ENCODE measurements around the gene CDH7.

The CDH7 gene

GRCh38 chr18:65876310-65876709 is 125.5 kb downstream of the CDH7 start:
- no peaks in the 10 kb centered on the region for H3K9me3 ChIP-seq (ENCODE audit: control insufficient read depth, insufficient read depth, low read length)
- no peaks in the 10 kb centered on the region for H3K79me2 ChIP-seq (ENCODE audit: control insufficient read depth, low read length)
- H3K36me3 ChIP-seq (ENCODE audit: control insufficient read depth, low read length), result no peaks in the 10 kb centered on the region
- H3K4me1 ChIP-seq (ENCODE audit: control insufficient read depth, low read length), result no peaks in the 10 kb centered on the region
- no peaks in the 10 kb centered on the region for H4K20me1 ChIP-seq (ENCODE audit: control insufficient read depth, insufficient read depth, low read depth, low read length)
- H3K27ac ChIP-seq (ENCODE audit: low read depth, low read length), result no peak overlapping the region
- no peaks in the 10 kb centered on the region for H3K27me3 ChIP-seq (ENCODE audit: control insufficient read depth, low read length)
- no peaks in the 10 kb centered on the region for H3F3A ChIP-seq (ENCODE audit: control insufficient read depth, insufficient read depth)
- no peak for TF ChIP-seq EZH2phosphoT487 (IDR thresholded peaks at IDR 0.05; ENCODE audit: borderline replicate concordance, low read length)
- no peak for TF ChIP-seq CTCF (IDR thresholded peaks at IDR 0.05; ENCODE audit: low read depth, low read length, poor library complexity, severe bottlenecking)
- H3K4me3 ChIP-seq (ENCODE audit: low read length), result no peak overlapping the region
- no peaks in the 10 kb centered on the region for H3K9me2 ChIP-seq (replicated peaks; ENCODE audit: control insufficient read depth, low read length)
- no peak overlapping the region for H3K4me2 ChIP-seq (ENCODE audit: low read length)

GRCh38 chr18:65897292-65897691 is 146.5 kb downstream of the CDH7 start:
- Histone ChIP-seq H3K9me2 (replicated peaks; ENCODE audit: control insufficient read depth, low read length) (no peaks in the 10 kb centered on the region), H3K27ac (ENCODE audit: low read depth, low read length) (no peak overlapping the region), H3K79me2 (ENCODE audit: control insufficient read depth, low read length) (no peaks in the 10 kb centered on the region), H3K9me3 (ENCODE audit: control insufficient read depth, insufficient read depth, low read length) (no peaks in the 10 kb centered on the region), H3K4me3 (ENCODE audit: low read length) (no peak overlapping the region), H3K27me3 (ENCODE audit: control insufficient read depth, low read length) (no peaks in the 10 kb centered on the region), H3K36me3 (ENCODE audit: control insufficient read depth, low read length) (no peaks in the 10 kb centered on the region), H3K4me2 (ENCODE audit: low read length) (no peak overlapping the region), H4K20me1 (ENCODE audit: control insufficient read depth, insufficient read depth, low read depth, low read length) (no peaks in the 10 kb centered on the region), H3F3A (ENCODE audit: control insufficient read depth, insufficient read depth) (no peaks in the 10 kb centered on the region), H3K4me1 (ENCODE audit: control insufficient read depth, low read length) (no peaks in the 10 kb centered on the region)
- no peak for TF ChIP-seq CTCF (IDR thresholded peaks at IDR 0.05; ENCODE audit: low read depth, low read length, poor library complexity, severe bottlenecking)
- TF ChIP-seq EZH2phosphoT487 (IDR thresholded peaks at IDR 0.05; ENCODE audit: borderline replicate concordance, low read length), result no peak

DNA sequence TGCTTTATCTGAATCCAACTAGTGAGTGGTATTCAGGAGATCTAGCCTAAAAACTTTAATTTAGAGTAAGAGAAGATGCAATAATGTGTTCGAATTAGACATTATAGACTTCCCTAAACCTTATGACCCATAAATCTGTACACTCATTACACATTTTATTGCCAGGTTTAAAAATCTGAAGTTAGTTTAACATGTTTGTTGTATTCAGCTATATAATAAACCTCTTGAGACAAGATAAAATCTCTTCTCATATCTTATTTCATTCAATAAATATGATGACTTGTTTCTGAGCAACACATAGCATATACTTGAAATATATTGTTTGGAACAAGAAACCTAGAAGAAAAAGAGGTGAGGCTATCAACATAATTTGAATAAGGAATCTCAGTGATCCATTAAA is 150.7 kb downstream of the CDH7 start:
- Histone ChIP-seq H3K4me1 (ENCODE audit: control insufficient read depth, low read length) (no peaks in the 10 kb centered on the region), H3F3A (ENCODE audit: control insufficient read depth, insufficient read depth) (no peaks in the 10 kb centered on the region), H3K9me2 (replicated peaks; ENCODE audit: control insufficient read depth, low read length) (no peaks in the 10 kb centered on the region), H3K27ac (ENCODE audit: low read depth, low read length) (no peak overlapping the region), H4K20me1 (ENCODE audit: control insufficient read depth, insufficient read depth, low read depth, low read length) (no peaks in the 10 kb centered on the region), H3K4me2 (ENCODE audit: low read length) (no peak overlapping the region), H3K79me2 (ENCODE audit: control insufficient read depth, low read length) (no peaks in the 10 kb centered on the region), H3K4me3 (ENCODE audit: low read length) (no peak overlapping the region), H3K9me3 (ENCODE audit: control insufficient read depth, insufficient read depth, low read length) (no peaks in the 10 kb centered on the region), H3K27me3 (ENCODE audit: control insufficient read depth, low read length) (no peaks in the 10 kb centered on the region), H3K36me3 (ENCODE audit: control insufficient read depth, low read length) (no peaks in the 10 kb centered on the region)
- TF ChIP-seq CTCF (IDR thresholded peaks at IDR 0.05; ENCODE audit: low read depth, low read length, poor library complexity, severe bottlenecking) (no peak), EZH2phosphoT487 (IDR thresholded peaks at IDR 0.05; ENCODE audit: borderline replicate concordance, low read length) (no peak)

DNA sequence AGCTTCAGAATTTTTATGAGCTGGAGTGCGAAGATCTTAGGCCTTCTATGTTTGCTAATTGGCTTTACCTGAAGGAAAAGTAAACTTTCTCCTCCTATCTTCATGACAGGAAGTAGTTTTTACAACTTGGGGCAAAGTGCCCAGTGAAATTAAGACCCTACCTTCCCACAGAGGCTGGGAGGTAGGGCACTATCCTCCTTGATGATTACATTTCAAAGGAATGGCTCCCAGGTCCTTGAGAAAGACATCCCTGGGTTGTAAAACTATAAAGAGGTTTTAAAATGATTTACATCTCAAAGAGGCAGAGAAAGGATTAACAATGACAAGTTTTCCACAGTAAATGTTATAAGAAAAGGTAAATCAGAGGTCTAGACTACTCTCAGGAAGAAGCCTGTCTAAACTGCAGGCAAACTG is 155.8 kb downstream of the CDH7 start:
- H3K9me2 ChIP-seq (replicated peaks; ENCODE audit: control insufficient read depth, low read length), result no peaks in the 10 kb centered on the region
- no peaks in the 10 kb centered on the region for H3K79me2 ChIP-seq (ENCODE audit: control insufficient read depth, low read length)
- no peaks in the 10 kb centered on the region for H3K27me3 ChIP-seq (ENCODE audit: control insufficient read depth, low read length)
- no peaks in the 10 kb centered on the region for H3K4me1 ChIP-seq (ENCODE audit: control insufficient read depth, low read length)
- no peaks in the 10 kb centered on the region for H3F3A ChIP-seq (ENCODE audit: control insufficient read depth, insufficient read depth)
- TF ChIP-seq EZH2phosphoT487 (IDR thresholded peaks at IDR 0.05; ENCODE audit: borderline replicate concordance, low read length), result no peak
- no peak for TF ChIP-seq CTCF (IDR thresholded peaks at IDR 0.05; ENCODE audit: low read depth, low read length, poor library complexity, severe bottlenecking)
- H4K20me1 ChIP-seq (ENCODE audit: control insufficient read depth, insufficient read depth, low read depth, low read length), result no peaks in the 10 kb centered on the region
- H3K36me3 ChIP-seq (ENCODE audit: control insufficient read depth, low read length), result no peaks in the 10 kb centered on the region
- no peak overlapping the region for H3K27ac ChIP-seq (ENCODE audit: low read depth, low read length)
- H3K4me3 ChIP-seq (ENCODE audit: low read length), result no peak overlapping the region
- H3K9me3 ChIP-seq (ENCODE audit: control insufficient read depth, insufficient read depth, low read length), result no peaks in the 10 kb centered on the region
- no peak overlapping the region for H3K4me2 ChIP-seq (ENCODE audit: low read length)

Measured in DOHH2 (cell line).